NCI-H1105 (cell line): ENCODE results near the gene BCAS3.
"Not testable (repeated sequence)": the region's sequence is repeated elsewhere in the genome, so short reads cannot be mapped to it uniquely, and the experiment has no call there.

Experiments used
- DNase-seq: peaks from one replicate; lab custom pipeline; 2025; lab: John Stamatoyannopoulos, UW

The BCAS3 gene

GRCh38 chr17:61005358-61005757 is 327.7 kb downstream of the BCAS3 start:
- DNase-seq = no peak

GRCh38 chr17:61005958-61006357 is 328.3 kb downstream of the BCAS3 start:
- DNase-seq = not testable (repeated sequence)

- DNase-seq = no peak
Observed at GRCh38 chr17:61007980-61008379, 330.3 kb downstream of the BCAS3 start.

DNA sequence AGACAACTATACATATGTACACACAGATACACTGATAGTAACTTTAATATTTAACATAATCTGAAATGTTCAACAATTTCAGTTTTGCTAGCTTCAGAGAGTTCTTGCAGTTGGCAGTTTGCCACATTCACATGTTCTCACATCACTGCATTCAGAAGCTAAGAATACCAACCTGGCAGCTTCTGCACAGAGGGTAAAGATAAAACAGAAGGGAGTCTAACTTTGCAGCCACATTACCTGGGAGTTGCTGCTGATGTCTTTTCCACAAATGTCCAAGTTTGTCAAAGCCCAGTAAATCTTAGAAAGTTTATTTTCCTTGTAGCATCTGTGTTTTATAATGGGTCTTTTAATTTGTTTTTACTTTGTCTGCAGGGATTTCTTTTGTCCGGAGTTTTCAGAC is 332.0 kb downstream of the BCAS3 start:
- DNase-seq = no peak

DNA sequence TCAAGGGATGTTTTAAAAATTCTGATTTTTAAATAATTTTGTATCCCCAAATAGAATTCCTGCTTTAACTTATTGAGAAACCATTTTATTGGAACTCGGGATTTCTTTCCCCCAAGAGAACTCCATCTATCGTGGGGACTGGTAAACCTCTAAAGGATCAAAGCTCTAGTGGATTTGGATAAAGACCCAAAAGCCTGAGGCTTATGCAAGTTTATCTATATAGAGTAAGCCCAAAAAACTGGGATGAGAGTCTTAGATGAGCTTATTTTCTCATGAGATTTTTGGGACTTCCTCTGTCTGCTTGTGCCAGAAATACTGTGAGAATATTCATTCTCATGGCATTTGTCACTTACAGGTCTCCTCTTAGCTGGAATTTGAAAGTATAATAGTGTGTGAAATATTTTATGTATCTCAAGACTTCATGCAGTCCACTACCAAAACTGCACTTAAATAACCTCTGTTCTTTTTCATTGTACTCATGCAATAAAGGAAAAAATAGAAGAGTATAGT is 333.1 kb downstream of the BCAS3 start:
- no peak for DNase-seq

DNA sequence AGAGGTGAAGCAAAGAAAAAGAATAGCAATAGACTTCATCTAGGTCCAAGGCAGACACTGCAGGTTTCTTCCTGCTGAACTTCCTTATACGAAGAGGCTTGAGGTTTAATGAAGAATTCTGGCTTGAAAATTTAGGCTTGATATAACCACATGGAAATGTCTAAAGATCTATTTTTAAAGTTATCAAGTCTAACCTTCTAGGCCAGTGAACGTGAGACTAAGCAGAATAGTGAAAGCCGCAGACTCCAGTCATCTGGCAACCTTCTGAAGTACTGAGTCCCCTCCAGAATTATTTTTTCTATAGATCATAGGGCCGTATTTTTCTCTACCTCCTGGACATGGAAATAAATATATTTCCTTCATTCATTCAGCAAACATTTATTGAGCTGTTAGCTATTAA is 333.6 kb downstream of the BCAS3 start:
- DNase-seq = no peak

GRCh38 chr17:61015966-61016365 is 338.3 kb downstream of the BCAS3 start:
- no peak for DNase-seq

DNA sequence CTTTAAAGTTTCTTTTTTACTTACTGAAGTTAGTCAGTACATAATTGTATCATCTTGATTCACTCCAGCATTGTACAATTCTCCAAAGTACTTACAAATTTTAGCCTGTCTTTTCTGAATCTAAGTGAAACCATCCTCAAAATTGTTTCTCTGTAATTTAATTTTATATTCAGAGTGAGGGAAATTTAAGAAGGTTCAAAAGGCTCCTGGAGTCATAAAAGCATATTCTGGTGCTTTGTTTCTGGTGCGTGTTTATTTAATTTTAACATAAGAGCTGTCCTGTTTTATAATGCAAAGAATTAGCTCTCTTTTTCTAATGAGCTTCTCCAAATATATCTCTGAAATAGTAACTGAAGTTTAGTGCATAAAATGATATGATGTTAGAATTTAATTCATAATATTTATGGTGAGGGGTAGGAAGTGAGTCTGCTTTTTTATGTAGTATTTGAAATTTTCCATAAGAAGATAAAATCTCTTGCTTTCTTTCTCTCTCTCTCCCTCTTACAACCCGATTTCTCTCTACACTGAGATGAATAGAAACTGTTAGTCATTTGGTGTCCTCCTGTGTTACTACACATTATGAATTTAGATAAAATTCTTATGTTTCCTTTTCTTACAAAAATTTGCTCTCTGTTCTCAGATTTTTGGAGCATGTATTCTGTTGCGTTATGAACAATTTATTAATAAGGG is 339.8 kb downstream of the BCAS3 start:
- DNase-seq = no peak

DNA sequence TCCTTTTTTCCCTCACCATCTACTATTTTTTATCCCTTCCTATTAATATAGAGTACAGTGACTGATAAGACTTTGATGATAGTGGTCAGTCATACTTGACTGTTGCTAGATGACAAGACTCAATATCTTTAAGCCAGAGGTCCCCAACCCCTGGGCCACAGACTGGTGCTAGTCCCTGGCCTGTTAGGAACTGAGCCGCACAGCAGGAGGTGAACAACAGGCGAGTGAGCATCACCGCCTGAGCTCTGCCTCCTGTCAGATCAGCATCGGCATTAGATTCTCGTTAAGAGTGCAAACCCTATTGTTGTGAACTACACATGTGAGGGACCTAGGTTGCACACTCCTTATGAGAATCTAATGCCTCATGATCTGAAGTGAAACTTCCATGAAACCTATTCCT is 341.3 kb downstream of the BCAS3 start:
- no peak for DNase-seq

DNA sequence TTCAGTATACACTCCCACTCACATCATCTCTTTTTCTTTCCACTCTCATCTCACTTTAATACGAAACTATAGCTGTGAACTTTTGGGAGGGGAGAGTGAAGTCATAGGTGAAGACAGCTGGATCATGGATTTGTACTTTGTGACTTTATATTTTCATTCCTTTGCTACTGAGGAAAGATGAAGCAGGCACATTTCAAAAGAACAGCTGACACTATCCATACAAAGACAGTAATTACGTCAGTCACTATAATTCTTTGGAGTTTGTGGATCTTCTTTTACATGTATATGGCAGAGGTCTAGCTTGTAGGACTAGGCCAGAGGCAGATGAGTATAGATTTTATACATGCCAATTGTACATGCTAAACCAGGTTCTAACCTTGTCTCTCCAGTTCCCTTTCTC is 346.3 kb downstream of the BCAS3 start:
- no peak for DNase-seq

GRCh38 chr17:61026818-61027217 is 349.2 kb downstream of the BCAS3 start:
- DNase-seq = no peak

DNA sequence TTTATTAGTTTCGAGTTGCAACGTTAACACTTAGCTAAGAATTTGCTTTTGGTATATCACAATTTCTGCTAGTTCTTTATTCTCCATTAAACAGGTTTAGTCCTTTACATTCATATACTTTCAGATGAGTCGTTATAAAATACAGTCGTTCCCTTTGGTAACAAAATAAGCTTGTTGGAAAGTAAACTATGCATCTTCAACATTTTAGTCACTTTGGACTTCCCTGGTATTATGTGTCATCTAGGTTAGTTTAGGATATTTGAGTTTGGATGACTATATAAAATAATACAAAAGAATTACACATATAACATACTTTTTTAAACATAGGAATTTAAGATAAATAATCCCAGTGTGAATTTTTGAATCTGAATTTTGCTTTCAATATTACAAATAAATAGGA is 351.5 kb downstream of the BCAS3 start:
- no peak for DNase-seq

GRCh38 chr17:61040666-61041065 is 363.0 kb downstream of the BCAS3 start:
- DNase-seq = no peak

DNA sequence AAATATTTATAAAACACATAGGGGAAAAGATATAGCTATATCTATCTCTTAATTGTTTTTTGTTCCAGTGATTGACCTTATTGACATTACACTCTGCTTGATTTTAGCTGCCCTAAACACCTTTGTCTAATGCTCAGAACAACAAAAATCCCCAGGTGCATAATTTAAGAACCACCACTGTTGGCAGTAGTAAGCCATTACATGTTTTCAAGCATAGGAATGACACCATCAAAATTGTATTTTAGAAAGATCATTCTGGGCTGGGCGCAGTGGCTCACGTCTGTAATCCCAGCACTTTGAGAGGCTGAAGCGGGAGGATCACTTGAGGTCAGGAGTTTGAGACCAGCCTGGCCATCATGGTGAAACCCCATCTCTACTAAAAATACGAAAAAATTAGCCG is 364.7 kb downstream of the BCAS3 start:
- not testable (repeated sequence) for DNase-seq

DNA sequence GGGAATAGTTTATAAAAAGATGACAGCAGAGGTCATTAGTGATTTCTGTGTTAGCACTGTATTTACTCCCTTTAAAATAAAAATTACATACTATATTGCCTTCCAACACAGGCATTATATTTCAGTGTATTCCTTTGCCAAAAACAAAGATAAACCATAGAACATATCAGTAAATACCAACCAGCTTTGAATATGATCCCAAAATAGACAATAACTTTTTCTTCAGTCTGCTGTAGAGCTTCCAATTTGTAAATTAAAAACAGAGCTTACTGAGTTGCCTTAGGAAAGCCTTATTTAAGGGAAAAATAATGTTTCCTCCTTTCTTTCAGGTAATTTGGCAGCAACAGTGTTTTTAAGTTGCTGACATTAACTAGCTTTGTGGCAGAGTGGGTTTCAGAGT is 369.9 kb downstream of the BCAS3 start:
- no peak for DNase-seq

DNA sequence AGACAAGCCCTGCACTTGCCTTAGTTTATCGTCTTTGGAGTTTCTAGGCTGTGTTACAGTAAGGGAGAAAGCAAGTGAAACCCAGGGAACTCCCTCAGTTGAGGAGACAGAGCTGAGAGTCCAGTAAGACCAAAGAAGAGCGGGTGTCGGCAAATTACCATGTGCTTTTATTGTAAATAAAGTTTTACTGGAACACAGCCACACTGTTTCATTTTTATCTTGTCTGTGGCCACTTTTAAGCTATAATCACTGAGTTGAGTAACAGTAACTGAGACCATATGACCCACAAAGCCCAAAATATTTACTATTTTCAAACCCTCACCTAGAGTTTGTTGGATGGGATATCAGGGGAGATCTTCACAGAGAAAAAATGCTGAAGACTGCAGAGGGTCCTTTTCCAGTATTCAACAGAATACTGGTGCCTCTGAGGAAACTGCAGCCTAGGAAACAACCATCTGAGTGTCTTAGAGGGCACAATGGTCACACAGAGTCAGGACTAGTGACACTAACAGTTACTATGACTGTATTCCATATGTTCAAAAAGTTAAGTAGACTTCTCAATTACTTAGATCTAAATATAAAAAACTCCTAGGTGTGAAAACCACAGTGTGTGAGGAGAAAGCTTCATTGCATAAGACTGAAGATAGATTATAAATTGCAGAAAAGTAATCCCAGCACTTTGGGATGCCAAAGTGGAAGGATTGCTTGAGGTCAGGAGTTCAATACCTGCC is 370.9 kb downstream of the BCAS3 start:
- DNase-seq = no peak

- DNase-seq = no peak
Observed at GRCh38 chr17:61053469-61053868, 375.8 kb downstream of the BCAS3 start.

- no peak for DNase-seq
Observed at GRCh38 chr17:61054436-61054835, 376.8 kb downstream of the BCAS3 start.

GRCh38 chr17:61057257-61057656 is 379.6 kb downstream of the BCAS3 start:
- DNase-seq = no peak

DNA sequence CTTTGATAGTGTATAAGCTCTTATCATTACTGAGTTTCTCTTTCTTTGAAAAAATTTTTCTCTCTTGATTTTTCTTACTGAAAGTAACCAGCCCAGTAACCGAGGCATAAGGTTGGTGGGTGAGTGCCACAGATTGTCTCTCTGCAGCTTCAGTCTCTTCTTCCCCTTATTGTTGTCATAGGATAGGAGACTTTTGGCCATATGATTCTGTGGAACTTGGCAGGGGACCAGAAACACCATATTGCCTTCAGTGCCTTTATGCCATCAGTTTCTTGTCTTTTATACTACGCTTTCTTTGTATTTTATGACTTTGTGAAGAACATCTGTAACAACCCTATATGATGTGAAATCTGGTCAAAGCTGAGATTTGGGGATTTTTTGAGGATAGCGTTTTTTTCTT is 380.4 kb downstream of the BCAS3 start:
- no peak for DNase-seq

DNA sequence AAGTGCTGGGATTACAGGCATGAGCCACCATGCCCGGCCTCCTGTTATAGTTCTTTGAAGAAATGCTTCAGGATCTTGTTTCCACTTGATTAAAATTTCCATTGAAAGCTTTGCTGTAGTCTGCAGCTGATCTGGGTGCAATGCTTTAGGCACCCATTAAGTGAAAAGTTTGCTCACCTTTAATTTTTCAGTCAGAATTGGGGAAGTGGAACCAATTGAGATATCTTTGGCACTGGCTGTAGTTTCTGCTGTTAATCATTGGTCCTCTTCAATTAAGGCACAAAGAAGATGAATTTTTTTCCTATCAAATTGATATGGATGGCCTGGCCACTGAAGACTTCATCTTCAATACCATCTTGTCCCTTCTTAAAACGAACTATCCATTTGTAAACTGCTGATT is 385.9 kb downstream of the BCAS3 start:
- no peak for DNase-seq

DNA sequence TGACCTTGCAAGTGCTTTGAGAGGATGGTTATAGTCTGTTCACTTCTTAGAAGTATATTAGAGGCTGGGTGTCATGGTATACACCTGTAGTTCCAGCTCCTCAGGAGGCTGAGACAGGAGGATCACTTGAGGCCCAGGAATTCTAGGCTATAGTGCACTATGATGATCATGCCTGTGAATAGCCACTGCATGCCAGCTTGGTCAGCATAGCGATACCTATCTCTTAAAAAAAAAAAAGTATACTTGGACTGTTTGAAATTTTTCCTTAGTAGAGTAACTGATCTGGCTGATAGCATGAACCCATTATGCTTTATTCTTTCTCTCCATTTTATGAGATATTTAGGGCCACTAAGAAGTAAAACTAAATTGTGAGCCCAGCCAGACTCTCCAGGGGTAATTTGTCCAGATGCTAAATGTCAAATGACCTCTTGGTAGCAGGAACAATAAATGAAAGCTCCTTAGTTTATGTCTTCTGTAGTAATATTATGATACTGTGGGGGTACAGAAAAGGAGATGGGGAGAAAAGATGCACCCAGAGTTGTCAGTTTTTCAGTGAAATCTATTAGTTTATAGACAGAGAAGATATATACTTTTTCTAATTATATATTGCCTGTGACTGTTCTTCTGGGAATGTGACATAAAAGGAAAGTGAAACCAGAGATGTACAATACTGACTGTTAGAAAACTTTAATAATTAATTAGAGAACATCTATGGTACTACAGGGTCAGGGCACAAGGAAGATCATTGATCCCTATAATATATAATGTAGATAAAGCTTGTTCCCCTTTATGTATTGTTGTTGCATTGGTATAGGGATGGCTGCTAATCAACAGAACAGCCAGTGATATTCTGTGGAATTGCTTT is 386.7 kb downstream of the BCAS3 start:
- no peak for DNase-seq
